H4 (cell line): Measurements from ENCODE around the gene GIPC3. TPM values are rescaled to one million over a fixed set of nuclear protein-coding genes. Genes with fewer than 3 reads are reported as not detected.

Experiments used
- DNase-seq: peaks from one replicate; pipeline ENCODE4 v3.0.0-alpha.2; 2015; ENCODE audit warnings: low spot score
- total RNA-seq: library from RNA; depleted of rRNA; stranded (reverse); fragments of >200 nt; shearing (Covaris generic); gene quantifications from 2 replicates; pipeline ENCODE4 v1.2.3, GENCODE V29; 2014

Gene GIPC3
- total RNA-seq, 1 experiment from 2014 or later = not detected

DNA sequence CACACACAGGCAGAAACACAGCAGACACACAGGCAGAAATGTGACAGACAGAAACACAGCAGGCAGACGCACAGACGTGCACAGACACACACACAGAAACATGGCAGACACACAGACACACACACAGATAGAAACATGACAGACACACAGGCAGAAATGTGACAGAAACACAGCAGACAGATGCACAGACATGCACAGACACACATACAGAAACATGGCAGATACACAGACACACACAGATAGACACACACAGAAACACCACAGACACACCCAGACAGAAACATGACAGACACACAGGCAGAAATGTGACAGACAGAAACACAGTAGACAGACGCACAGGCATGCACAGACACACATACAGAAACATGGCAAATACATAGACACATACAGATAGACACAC, 20.1 kb downstream of the GIPC3 start:
- no peak for DNase-seq

DNA sequence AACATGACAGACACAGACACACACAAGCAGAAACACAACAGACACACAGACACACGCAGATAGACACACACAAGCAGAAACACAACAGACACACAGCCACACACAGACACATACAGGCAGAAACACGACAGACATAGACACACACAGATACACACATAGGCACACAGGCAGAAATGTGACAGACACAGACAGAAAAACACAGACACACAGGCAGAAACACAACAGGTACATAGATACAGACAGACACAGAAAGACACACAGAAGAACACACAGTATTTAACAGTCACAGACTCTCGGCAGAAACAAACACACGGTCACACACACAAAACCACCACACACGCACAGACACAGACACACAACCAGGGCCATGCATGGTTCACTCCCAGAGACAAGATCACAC, 20.5 kb downstream of the GIPC3 start:
- DNase-seq = no peak

DNA sequence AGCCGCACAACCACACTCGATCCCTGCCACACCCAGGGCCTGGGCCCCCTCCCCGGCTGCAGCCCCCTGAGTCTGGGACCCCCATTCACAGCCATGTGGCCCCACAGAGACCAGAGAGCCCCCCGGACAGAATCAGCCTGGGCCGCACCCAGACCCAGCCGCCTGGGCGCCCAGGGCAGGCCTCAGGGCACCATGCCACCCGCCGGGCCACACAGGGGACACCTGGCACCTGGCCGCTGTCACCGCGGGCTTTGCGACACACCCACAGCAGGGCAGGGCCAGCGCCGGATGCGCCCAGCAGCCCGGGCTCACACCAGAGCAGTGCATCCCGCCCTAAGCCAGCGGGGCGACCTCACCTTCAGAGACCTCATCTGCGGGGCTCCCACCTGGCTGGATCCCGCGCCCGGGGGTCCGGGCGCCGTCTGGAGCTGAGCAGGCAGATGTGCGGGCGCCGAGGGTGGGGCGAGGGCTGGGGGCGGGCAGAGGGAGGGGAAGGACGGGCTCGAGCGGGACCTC, 21.0 kb downstream of the GIPC3 start:
- DNase-seq = no peak

DNA sequence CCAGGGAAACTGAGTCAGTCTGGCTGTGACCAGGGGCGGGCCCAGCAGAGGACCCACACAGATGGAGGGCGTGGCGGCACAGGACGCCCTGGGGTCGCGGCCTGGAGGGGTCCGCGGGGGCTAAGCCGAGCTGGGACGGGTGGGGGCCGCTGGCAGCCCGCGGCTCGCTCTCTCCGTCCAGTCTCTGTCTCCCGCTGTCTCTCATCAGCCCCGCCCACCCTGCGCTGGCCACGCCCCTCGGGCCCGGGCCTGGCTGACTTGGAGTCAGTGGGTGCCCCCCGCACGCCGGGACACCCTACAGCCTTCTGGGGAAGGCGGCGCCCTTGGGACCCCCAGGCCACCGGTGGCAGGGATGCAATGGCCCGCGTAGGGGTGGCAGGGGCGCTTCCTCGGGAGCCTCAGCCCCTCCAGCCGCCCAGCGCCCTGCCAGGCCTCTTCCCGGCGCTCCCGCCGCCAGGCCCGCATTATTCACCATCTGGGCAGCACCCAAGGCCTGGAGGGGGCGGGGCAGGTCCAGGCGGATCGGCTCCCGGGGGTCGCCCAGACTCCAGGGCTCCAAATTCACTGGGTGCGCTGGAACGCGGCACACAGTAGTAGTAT, 21.5 kb downstream of the GIPC3 start, which contains the start of gene TBXA2R:
TBXA2R (minus strand) TSS at position 186 of the 600 bp plus-strand sequence. CDS start 6,241 bp downstream, outside the sequence.
- no peak for DNase-seq

DNA sequence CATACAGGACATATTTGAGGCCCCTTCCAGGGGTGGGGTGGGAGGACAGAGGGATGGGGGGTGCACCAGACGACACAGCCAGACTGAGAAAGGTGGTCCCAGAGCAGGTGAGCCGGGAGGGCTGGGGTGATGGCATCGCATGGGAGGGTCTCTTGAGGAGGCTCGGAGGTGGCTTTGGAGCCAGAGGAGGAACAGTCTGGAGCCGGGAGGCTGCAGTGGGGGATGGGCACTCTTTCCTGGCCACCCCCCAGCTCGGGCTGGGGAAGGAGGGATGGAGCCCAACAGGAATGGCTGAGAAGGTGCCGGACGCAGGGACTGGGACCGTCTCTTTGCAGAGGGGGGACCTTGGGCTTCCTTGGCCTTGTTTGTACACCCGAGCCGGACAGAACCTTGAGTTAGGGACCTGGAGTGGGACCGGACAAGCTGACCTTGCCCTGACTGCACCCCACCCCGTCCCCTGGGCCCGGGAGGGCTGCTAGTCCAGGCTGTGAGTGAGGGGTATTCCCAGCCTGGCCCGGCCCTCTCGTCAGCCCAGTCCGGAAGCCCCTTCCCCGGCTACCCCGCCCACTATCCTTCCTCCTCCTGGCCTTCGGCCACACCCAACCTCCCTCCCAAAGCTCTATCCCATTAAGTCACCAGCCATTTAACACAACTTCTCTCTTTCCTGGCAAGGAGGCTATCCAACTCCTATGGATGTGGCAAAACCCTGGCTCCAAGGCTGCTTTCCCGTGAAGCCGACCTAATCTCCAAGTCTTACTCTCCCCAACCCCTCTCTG, 22.2 kb downstream of the GIPC3 start:
- no peak for DNase-seq

DNA sequence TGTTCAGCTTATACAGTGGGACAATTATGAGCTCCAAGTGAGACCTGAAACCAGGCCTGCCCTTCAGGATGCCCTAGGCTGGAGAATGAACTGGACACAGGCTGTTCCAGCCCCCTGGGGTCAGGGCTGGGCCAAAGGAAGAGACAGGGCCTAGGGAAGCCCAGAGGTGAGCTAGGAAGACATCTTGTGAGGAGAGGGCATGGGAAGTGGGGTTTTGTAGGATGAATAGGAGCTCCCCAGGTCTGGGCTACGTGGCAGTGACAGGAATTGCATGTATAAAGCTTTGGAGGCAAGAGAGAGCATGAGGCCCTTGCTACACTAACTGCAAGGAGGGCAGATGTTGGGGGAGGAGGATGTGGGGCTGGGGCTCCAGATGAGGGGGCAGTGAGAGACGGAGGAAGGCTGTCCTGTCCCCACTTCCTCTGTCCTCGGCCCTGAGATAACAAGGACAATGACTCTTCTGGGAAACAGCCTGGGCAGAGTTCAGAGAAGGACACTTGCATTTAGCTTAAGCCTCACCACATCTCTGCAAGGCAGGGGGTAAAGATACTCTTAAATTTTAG, 22.9 kb downstream of the GIPC3 start:
- no peak for DNase-seq

DNA sequence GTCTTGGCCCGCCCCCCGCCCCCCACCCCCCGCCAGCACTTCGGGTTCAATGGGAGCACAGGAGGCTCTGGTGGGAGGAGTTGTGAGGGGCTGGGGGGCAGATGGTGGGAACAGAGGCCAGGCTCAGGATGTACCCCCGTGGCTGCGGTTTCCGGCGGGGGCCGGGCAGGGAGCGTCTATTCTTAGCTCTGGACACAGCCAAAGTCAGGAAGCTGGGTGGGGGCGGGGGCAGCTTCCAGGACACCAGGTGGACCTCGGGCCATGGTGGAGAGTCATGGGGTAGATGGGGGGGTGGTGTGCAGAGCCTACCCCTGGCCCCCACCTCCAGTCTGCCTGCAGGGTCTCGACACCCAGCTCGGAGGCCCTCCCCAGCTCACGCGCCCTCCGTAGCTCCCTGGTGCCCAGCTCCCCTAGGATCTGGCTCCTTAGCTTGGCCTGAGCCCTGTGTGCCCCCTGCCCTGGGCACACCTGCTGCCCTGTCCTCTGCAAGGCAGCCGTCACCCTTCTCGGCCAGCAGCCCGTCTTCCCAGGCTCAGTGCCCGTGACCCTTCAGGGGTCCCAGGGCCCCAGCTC, 23.6 kb downstream of the GIPC3 start:
- DNase-seq = no peak

DNA sequence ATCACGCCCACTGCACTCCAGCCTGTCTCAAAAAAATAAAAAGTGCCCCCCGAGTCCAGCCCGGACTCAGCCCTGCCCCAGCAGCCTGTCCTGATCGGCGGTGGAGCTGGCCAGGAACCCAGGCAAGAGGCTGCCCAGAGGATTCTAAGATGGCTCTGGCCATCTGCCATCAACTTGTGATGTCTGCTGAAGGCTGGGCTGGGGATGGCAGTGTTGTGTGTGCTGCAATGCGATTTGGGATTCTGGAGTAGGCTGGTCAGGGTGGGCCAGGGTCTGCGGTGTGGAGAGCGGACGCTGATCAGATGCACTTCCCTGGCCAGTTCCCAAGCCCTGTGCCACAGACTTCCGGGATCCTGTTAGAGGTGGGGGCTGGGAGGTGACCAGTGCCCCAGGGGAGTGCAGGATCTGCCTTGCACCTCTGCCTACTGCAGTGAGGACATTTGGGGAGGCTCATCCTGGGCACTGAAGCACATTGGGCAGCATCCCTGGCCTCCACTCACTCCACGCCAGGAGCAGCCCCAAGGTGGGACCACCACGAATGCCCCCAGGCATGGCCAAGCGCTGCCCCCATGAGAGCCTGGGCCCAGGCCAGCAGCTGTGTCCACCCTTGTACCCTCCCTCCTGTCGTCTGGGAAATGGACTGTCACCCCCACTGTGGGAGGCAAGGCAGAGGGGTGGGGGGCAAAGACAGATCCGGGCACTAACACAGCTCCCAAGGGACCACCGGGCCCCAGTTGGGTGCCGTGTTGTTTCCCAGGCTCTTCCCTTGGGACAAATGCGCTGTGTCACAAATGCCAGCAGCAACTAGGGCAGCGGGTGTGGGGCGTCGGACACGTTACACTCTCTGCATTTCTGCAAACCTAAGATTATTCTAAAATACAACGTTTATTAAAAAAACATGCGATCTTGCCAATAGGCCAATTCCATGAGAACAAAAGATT, 24.8 kb downstream of the GIPC3 start:
- no peak for DNase-seq

DNA sequence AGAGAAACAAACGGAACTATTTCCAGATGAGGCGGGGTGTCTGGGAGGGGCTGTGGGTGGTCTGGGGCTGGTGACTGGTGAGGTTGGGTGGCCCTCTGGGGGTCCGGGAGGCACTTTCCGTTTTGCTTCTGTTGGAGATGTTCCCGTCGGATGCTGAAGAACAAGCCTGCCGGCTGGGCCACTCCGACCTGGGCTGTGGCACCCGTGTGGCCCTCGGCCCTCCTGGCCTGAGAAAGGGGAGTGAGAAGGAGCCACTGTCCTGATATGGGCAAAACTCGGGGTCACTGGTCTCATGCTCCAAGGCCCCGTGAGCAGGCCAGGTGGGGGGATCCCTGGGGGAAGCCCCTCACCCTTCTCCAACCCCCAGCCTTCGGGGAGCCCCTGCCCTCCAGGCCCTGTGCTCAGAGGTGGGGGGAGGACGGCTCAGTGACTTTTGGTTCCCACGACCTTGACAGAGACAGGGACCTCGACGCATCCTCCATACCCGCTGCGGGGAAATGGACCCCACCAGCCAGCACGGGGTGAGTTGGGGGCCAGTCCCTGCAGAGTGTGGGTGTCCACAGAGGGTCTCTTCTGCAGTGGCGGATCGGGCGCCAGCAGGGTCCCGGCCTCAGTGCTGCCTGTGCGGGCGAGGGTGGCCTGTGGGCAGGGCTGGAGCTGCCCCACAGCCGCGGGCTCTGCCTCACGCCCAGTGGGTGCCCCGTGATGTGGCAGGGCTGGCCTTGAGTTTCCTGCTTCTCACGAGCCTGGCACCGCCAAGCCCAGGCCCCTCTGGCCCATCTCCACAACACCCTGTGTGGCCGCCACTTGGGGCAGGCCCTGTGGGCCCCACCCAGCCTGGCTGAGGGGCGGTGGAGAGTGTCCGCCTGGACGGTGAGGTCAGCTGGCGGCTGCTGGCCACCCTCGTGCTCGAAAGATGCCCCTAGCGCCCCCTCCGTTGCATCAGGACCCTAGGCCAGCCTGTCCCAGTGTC, 25.8 kb downstream of the GIPC3 start:
- no peak for DNase-seq

DNA sequence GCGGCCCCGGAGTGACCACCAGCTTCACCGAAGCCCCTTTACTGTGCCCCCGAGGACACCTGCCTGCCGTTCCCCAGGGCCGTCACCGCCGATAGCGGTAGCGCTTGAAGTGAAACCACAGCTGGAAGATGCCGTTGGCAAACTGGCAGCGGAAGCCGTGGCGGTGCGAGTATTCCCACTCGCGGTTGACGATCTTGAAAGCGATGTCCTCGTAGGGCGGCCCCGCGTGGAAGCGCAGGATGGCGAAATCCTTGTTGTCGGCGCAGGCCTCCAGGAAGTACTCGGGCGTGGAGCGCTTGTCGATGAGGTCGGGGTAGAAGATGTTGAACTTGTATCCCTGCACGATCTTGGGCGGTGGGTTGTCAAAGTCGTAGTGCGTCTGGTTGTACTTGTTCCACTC, 26.6 kb downstream of the GIPC3 start:
- DNase-seq = no peak

DNA sequence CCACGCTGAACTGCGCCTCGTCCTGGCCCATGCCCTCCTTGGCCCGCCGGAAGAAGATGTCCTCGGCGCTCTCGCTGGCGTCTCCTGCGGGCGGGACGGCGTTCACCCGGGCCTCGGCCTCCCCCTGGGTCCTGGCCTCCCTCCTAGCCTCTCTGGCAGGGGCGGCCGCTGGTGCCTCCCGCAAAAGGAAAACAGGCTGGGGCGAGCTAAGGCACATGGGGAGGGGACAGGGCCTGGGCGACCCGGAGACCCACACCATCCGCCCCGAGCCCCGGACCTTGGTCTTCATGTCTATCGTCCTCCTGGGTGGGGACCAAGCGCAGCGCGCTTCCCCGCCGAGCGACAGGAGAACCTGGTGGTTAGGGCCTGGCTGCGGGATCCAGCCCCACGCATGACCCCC, 27.1 kb downstream of the GIPC3 start:
- no peak for DNase-seq

DNA sequence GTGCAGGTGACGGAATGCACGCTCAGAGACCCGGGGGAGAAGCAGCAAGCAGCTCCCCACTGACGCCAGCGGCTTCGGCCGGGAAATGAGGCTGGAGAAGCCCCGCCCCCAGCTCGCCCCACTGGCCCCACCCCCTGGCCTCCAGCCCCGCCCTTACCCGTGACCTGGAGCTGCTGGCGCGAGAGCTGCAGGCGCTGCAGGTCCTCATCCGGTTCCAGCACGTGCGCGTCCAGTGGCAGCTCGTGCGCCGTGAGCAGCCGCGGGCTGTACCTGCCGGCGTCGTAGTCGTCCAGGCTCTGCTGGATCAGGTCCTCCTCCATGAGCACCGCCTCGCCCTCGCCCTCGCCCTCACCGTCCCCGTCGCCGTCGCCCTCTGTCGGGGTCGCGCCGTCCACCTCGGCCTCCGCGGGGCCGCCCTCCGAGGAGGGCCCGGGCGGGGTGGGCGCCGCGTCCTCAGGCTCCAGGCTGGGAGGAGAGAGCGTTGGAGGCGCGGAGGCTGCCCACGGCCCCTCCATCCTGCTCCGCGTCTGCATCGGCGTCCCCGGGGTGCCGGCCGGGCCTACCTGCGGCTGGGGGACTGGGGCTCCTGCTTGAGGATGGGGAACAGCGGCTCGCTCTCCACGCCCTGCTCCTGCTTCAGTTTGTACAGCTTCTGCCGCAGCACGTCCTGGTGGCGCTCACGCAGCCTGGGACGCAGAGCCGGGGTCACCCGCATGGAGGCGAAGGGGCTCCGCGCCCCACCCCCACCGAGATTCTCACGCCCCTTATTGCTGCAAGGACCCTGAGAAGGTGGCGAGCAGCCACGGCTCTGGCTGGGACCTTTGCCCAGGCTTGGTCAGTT, 27.8 kb downstream of the GIPC3 start:
- no peak for DNase-seq

DNA sequence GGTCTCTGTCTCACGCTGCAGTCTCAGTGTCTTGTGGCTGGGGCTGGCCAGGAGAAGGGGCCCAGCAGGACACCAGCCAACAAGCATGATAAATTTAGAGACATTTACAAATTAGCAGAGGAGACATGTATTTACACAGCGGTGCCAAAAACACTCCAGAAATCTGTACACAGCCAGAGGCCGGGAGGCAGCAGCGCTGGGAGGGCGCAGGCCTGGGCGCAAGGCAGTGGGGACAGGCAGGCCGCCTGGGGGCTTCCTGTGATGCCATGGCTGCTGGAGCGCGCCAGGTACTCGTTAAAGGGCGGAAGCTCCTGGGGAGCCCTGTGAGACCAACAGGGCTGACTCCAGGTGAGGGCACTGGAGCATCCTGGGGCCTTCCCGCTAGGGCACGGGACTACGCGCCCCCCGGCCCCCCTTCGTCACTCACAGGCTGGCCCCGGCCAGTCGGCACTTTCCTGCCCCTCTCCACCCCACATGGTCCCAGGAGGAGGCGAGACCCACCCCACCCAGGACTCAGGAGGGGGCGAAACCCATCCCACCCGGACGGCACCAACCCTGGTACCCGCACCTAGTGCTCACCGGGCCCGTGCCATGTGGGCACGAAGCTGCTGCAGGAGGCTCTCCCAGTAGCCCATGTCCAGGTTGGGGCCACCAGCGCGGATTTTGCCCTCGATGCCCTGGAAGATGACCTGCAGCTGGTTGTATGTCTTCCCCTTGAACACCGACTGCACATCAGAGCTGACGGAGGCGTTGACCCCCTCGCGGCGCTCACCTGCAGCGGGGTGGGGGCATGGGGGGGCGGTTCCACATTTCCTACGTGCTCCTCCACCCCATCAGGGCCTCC, 28.8 kb downstream of the GIPC3 start:
- no peak for DNase-seq

DNA sequence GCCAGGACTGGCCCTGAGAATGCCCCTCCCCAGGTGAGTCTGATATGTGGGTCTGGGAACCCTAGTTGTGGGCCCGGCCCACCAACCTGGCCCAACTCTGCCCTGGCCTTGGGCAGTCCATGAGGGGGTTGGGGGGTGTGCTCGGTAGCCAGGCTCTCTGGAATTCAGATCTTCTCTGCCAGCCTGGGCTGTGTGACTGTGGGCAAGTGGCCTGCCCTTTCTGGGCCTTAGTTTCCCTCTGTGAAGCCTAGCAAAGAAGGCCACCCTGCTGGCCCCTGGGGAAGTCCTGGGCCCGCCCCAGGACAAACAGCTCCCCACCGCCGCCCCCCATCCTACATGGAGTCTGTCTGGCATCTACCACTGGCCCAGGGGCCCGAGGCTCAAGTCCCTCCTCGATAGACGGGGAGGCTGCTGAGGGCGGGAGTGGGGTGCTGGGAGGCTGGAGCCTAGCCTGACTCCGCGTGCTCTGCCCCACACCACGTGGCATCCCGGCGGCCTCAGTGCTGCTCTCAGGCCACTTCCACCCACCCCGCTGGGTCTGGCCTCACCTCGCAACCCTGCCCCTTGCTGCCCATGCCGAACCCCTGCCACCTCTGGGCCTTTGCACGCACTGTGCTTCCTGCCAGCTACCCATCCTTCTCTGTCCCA, 29.7 kb downstream of the GIPC3 start:
- DNase-seq = no peak

DNA sequence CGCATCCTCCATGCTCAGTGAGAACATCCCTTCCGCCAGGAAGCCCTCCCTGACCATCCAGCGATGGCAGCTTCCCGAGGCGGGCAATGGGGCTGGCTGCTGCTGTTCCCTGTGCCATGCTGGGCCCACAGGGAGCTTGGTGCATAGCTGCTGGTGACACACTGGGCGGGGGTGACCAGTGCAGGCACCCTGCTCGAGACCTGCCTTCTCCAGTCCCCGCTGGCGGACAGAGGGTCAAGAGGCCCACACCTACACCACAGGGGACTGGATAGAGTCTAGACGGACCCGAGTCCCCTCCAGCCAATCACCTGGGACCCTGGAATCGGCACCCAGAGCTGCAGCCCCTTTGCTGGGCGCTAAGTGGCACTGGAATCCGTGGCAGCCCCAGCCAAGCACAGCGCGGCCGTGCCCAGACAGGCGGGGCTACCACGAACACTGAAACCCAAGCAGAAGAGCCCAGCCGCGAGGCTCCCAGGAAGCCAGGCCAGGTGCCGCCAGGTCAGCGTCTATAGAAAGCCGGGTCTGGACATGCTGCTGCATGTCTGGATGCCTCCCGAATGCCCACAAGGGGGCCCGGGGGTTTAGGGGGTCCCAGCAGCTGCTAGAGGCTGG, 30.4 kb downstream of the GIPC3 start:
- DNase-seq = no peak

DNA sequence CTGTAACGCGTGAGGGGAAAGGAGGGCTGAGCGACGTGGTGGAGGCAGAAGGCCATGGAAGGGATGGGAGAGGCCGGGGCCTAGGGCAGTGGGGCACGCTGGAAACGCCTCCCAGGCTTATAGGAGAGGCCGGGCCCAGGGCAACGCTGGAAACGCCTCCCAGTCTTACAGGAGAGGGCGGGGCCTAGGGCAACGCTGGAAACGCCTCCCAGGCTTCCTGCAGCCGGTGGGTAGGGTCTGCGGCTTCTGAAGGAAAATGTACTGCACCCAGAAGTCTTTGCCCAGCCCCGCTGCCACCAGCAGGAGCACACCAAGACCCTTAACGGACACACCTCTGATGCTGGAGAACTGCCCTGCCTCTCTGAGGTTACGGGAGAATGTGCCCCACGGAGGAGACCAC, 32.2 kb downstream of the GIPC3 start:
- no peak for DNase-seq

DNA sequence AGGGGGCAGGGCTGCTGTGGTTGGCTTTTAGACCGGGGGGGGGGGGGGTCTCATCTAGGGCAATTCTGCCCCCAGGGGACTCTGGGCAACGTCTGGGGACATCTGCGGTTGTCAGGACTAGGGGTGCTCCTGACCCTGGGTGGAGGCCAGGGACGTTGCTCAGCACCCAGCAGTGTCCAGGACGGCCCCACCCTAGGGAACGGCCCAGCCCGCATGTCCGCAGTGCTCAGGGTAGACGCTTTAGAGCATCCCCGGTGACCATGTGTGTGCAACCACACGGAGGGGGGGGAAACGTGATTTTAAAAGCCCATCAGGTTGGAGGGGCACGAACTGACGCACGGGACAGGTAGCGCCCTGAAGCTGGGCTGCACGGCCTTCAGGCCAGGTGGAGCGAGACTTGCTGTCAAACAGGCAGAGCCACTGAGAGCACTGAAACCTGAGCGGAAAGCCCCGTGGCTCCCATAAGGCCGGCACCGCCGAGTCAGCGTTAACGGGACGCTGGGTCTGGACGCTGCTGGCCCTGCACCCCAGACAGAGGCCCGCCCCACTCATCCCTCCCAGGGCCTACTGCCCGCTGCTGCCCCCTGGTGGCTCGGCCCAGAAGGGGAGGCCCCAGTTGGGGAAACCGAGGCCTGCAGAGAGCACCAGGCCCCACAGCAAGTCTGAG, 33.0 kb downstream of the GIPC3 start:
- no peak for DNase-seq
